ENCODE data around the gene SLC8A2. TPM values are rescaled to one million over a fixed set of nuclear protein-coding genes. Genes with fewer than 3 reads are reported as not detected.
A peak's percentile ranks its signal among the peaks of the same experiment; 100 is the strongest.

SLC8A2 gene
- total and polyA plus RNA-seq, 2 of the 8 experiments (the other 6 are each of a cell fraction or from before 2014, with no cell fraction given), result 7.3 to 12.4 TPM

GRCh38 chr19:47438793-47439220 is 32.9 kb downstream of the SLC8A2 start:
- no peaks in the 10 kb centered on the region for H3K27me3 ChIP-seq (replicated peaks in 1 of 4; ENCODE audit: control insufficient read depth in 3 of 4, extremely low read depth in 1 of 4, insufficient read depth in 3 of 4, low read length in 3 of 4)
- peak; percentile 93 for FAIRE-seq
- H4K5ac ChIP-seq (ENCODE audit: insufficient read length, low read depth, low read length), result no peak overlapping the region
- no peaks in the 10 kb centered on the region for H3K79me1 ChIP-seq (ENCODE audit: low read depth, low read length)
- no peak overlapping the region for H2BK120ac ChIP-seq (replicated peaks; ENCODE audit: low read depth, low read length)
- no peaks in the 10 kb centered on the region for H3K36me3 ChIP-seq (ENCODE audit: control insufficient read depth in 2 of 4, insufficient read depth in 4 of 4, low read length in 3 of 4)
- H2BK20ac ChIP-seq (ENCODE audit: low read length), result no peak overlapping the region
- H4K8ac ChIP-seq (ENCODE audit: extremely low read depth, insufficient read depth, low read length), result no peak overlapping the region
- DNase-seq (ENCODE audit: low read depth in 1 of 2, low spot score in 2 of 2), result peak in 1 of 2 experiments; percentile 84
- no peak overlapping the region for H3K56ac ChIP-seq (replicated peaks; ENCODE audit: insufficient read length, low read depth, low read length)
- H3K18ac ChIP-seq (ENCODE audit: extremely low read depth, low read length), result no peak overlapping the region
- no peak overlapping the region for H3K23ac ChIP-seq (ENCODE audit: insufficient read length)
- H4K91ac ChIP-seq (replicated peaks; ENCODE audit: insufficient read length, low read length), result no peak overlapping the region
- TF ChIP-seq HDAC2 (IDR thresholded peaks at IDR 0.05; ENCODE audit: borderline replicate concordance in 1 of 2, low read depth in 2 of 2, low read length in 2 of 2), result no peak
- no peak for TF ChIP-seq TAF7 (optimal IDR thresholded peaks at IDR 0.05; ENCODE audit: borderline replicate concordance, low read depth, low read length)
- peak; percentile 73 for TF ChIP-seq SIX5 (IDR thresholded peaks at IDR 0.05; ENCODE audit: low read depth, low read length)
- peak; percentile 15; the same call in 1 of the 2 replicates for TF ChIP-seq CREB1 (IDR thresholded peaks at IDR 0.05)
- TF ChIP-seq CTBP2 (IDR thresholded peaks at IDR 0.05; ENCODE audit: borderline replicate concordance, insufficient read depth, insufficient read length, low read length), result no peak
- peak; percentile 68; the same call in 1 of the 2 replicates for TF ChIP-seq SP1 (IDR thresholded peaks at IDR 0.05; ENCODE audit: low read depth, low read length)
- no peak for TF ChIP-seq EP300 (IDR thresholded peaks at IDR 0.05; ENCODE audit: borderline replicate concordance in 1 of 2, low read depth in 2 of 2, low read length in 2 of 2)
- H2BK15ac ChIP-seq (ENCODE audit: low read length), result 0 out of 2 replicates have a peak overlapping the region, but pooled peaks have one; percentile 88
- H3K4me2 ChIP-seq (ENCODE audit: insufficient read depth in 1 of 2, low read depth in 2 of 2, low read length in 2 of 2), result no peak overlapping the region
- no peaks in the 10 kb centered on the region for H3K9me3 ChIP-seq (ENCODE audit: insufficient read depth in 2 of 2, low read depth in 1 of 2, low read length in 1 of 2)
- ChIA-PET POLR2A (ENCODE audit: partially characterized antibody) (interaction anchor here (1.0 to 1.2 kb wide), 4 partner anchors 8 to 268 kb away, joined by 3 to 6 read pairs (median 4); no protein-coding TSS in a partner anchor), CTCF (ENCODE audit: partially characterized antibody) (interaction anchor here (0.6 to 24.5 kb wide), 11 partner anchors 9 to 410 kb away, joined by 3 to 436 read pairs (median 5); partner anchors contain the start of genes EHD2, KPTN and SLC8A2)
- H3K4me3 ChIP-seq (ENCODE audit: extremely low read depth in 1 of 4, insufficient read depth in 2 of 4, low read depth in 3 of 4, low read length in 4 of 4), result no peak overlapping the region
- H3K23me2 ChIP-seq (ENCODE audit: low read depth, low read length), result peaks cover 3% of the 10 kb centered on the region; the same call in 1 of the 2 replicates
- H2AK5ac ChIP-seq (ENCODE audit: low read depth, low read length), result 0 out of 2 replicates have a peak overlapping the region, but pooled peaks have one; percentile 13
- no peaks in the 10 kb centered on the region for H3K79me2 ChIP-seq (ENCODE audit: control insufficient read depth in 1 of 2, insufficient read depth in 2 of 2, low read length in 2 of 2)
- no peak overlapping the region for H3K14ac ChIP-seq (ENCODE audit: insufficient read length)
- no peak overlapping the region for H2AFZ ChIP-seq (ENCODE audit: low read length)
- WGBS, 2 experiments (ENCODE audit: extremely low coverage in 1 of 2, insufficient coverage in 1 of 2, insufficient read length in 1 of 2, insufficient replicate concordance in 2 of 2, low coverage in 1 of 2, low lambda C conversion rate in 2 of 2, missing lambda C conversion rate in 1 of 2), result 63% methylated on average over 5 of the region's 5 CpGs; no CpG with 5 or more reads in 1 of the 2 experiments
- no peak overlapping the region for H2BK5ac ChIP-seq (ENCODE audit: low read depth, low read length)
- H4K20me1 ChIP-seq (replicated peaks in 1 of 2; ENCODE audit: control insufficient read depth in 1 of 2, insufficient read depth in 2 of 2, low read length in 2 of 2), result peaks cover 2 to 13% of the 10 kb centered on the region in 2 experiments
- peak overlapping the region; percentile 60; the same call in 1 of the 2 replicates for H2BK12ac ChIP-seq (ENCODE audit: low read depth, low read length)
- no peak overlapping the region for H3K4ac ChIP-seq (replicated peaks; ENCODE audit: insufficient read length, low read depth, low read length)
- peaks cover 0 to 4% (median 1%) of the 10 kb centered on the region in 4 experiments; a peak in 2 of 7 replicates for H3K4me1 ChIP-seq (replicated peaks in 1 of 4; ENCODE audit: control insufficient read depth in 3 of 4, insufficient read depth in 4 of 4, low read length in 3 of 4)
- no peak overlapping the region for H3K9ac ChIP-seq (replicated peaks in 1 of 4; ENCODE audit: extremely low read depth in 1 of 4, low read depth in 3 of 4, low read length in 3 of 4)
- H3K27ac ChIP-seq (ENCODE audit: low read depth, low read length), result no peak overlapping the region
